Heart right ventricle (tissue), 16 donors: ENCODE data around the gene C19orf33. TPM values are rescaled to one million over a fixed set of nuclear protein-coding genes. Genes with fewer than 3 reads are reported as not detected.

Experiments used
- ATAC-seq, 8 donors: fragments of 200-7000 bp; cut with Tn5 transposase; one replicate each; pipeline ENCODE4 v1.9.1; 2020; ENCODE audit warnings: mild to moderate bottlenecking in 8 of 8, moderate library complexity in 8 of 8, moderate number of reproducible peaks in 1 of 8
- DNase-seq, 2 donors: peaks; one replicate each; pipeline ENCODE4 v3.0.0-alpha.2; 2020
- H3K27ac ChIP-seq, 10 donors: fragments of 200-600 bp; sonication (generic) in 2 of 10; one replicate each; pipeline versions ENCODE4 v1.5.0 to v1.8.0; 2020 to 2022; ENCODE audit warnings: mild to moderate bottlenecking in 3 of 10
- H3K27me3 ChIP-seq, 7 donors: fragments of 200-600 bp; one replicate each; pipeline ENCODE4 v1.8.0; 2021 to 2022; ENCODE audit warnings: mild to moderate bottlenecking in 2 of 7
- H3K36me3 ChIP-seq, 9 donors: fragments of 200-600 bp; sonication (generic) in 1 of 9; one replicate each; pipeline versions ENCODE4 v1.5.0 to v1.8.0; 2020 to 2022; ENCODE audit warnings: mild to moderate bottlenecking in 2 of 9
- H3K4me1 ChIP-seq, 9 donors: fragments of 200-600 bp; sonication (generic) in 1 of 9; one replicate each; pipeline versions ENCODE4 v1.5.0 to v1.8.0; 2020 to 2022; ENCODE audit warnings: mild to moderate bottlenecking in 4 of 9
- H3K4me3 ChIP-seq, 10 donors: fragments of 200-600 bp; sonication (generic) in 2 of 10; one replicate each; pipeline versions ENCODE4 v1.5.0 to v1.8.0; 2020 to 2022; ENCODE audit warnings: mild to moderate bottlenecking in 7 of 10, moderate library complexity in 2 of 10
- H3K9me3 ChIP-seq, 11 donors: fragments of 200-600 bp in 10 of 11; sonication (generic) in 2 of 11; one replicate each; pipeline versions ENCODE4 v1.5.0 to v1.8.0; 2013 to 2022; ENCODE audit warnings: mild to moderate bottlenecking in 2 of 11, control low read depth in 1 of 11, moderate library complexity in 1 of 11
- WGBS, 2 donors: extraction: QIAGEN DNeasy Blood & Tissue Kit; methylation state at CpG; one replicate each; pipeline ENCODE4 v1.1.7; 2013; ENCODE audit warnings: inconsistent platforms in 1 of 2; 5-methylcytosine and 5-hydroxymethylcytosine counted together
- intact Hi-C, 10 donors: fragments of 100-400 bp; cut with DNase I; formaldehyde crosslinking; loops; one replicate each; pipeline versions ENCODE4 v1.11.1 to v1.14.2; 2022
- polyA plus RNA-seq, 2 donors: library from polyadenylated mRNA; stranded (reverse); fragments of 200-250 nt; gene quantifications; one replicate each; pipeline ENCODE4 v1.2.3, GENCODE V29; 2013
- total RNA-seq, 10 donors: library from RNA; stranded (reverse); fragmentation: NEBNext Ultra II Directional in 3 of 10; extraction: Animal tissue kit (Norgen Biotek cat#: 25700) in 3 of 10; gene quantifications; one replicate each; pipeline versions ENCODE4 v1.2.1 to v1.2.4, GENCODE V29; 2021 to 2023
- TF ChIP-seq, protein P1 (sequence below), 9 donors: fragments of 200-600 bp; sonication (generic) in 2 of 9; IDR thresholded peaks; one replicate each; pipeline versions ENCODE4 v1.5.0 to v1.8.0; 2021 to 2022; ENCODE audit warnings: antibody characterized with exemption in 9 of 9, mild to moderate bottlenecking in 5 of 9, moderate library complexity in 1 of 9
- donor health status: Arrhythmogenic right ventricular cardiomyopathy.
- donor health status: ischemic (EF 13 %, LVEDD 7.1; RV severe dilation, severe dysfunction).
- donor health status: healthy with polysubstance abuse.
- donor health status: DM: no; HTN: yes; CAD: no.
- donor health status: DM: no; HTN: no; CAD: no.
- donor health status: ischemic (EF 25% LVEDD 6.9; RV normal size, moderate dysfunction).
- donor health status: ischemic (EF 25% LVEDD 5.7; RV mildly dilated, moderate dysfunction).
- donor health status: healthy.
- donor health status: DM: yes; HTN: yes; CAD: no.
- donor health status: Ischemic cardiomyopathy.
- donor health status: ischemic (EF 35%, LVEDD 5.7; RV mildly dilated, moderate dysfunction).
- donor health status: nonischemic (EF 11% LVEDD 7.7; RV severe dilation, severe dysfunction).
- donor health status: DM: yes; HTN: yes; CAD: no.
- donor health status: PGD.
- donor health status: ischemic (EF 29% LVEDD 5.4; RV normal size, mild dysfunction).
- donor health status: nonischemic (EF 23%, LVEDD 6.1; RV moderate dilation, normal function).

The C19orf33 gene
- total and polyA plus RNA-seq, 12 donors, result 2.2 to 133 (median 4.2) TPM; not detected in 2

DNA sequence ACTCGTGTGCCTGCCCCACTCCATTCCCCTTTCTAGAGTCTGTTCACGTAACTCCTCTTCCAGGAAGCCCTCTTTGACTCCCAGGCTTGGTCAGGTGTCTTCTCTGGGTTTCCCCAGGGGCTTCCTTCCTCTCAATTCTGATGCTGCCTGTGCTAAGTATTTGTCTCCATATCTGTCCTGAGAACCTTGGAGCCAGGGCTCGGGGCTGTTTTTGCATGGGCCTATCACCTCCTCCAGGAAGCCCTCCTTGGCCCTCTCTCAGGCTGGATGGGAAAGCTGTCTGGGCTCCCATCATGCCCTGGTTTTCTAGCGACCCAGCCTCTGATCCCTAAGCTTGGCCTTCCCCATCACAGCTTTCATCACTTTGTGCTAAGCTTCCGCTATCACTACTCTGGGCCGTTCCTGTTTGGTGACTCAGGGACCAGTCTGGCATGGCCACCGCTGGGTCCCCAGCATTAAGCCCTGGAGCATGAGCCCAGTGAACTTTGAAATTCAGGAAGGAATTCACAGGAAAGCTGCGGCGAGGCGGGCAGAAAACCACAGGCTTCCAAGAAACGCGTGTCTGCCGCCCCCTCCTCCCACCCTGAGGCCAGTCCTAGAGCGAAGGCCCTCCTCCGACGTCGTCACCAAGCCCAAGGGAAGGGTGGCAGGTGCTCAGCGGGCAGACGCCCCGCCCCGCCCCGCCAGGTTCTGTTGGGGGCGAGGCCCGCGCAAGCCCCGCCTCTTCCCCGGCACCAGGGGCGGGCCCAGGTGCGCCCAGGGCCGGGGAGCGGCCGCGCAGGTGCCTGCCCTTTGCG lies 40.2 kb upstream of the C19orf33 start:
- TF ChIP-seq, protein P1, sequence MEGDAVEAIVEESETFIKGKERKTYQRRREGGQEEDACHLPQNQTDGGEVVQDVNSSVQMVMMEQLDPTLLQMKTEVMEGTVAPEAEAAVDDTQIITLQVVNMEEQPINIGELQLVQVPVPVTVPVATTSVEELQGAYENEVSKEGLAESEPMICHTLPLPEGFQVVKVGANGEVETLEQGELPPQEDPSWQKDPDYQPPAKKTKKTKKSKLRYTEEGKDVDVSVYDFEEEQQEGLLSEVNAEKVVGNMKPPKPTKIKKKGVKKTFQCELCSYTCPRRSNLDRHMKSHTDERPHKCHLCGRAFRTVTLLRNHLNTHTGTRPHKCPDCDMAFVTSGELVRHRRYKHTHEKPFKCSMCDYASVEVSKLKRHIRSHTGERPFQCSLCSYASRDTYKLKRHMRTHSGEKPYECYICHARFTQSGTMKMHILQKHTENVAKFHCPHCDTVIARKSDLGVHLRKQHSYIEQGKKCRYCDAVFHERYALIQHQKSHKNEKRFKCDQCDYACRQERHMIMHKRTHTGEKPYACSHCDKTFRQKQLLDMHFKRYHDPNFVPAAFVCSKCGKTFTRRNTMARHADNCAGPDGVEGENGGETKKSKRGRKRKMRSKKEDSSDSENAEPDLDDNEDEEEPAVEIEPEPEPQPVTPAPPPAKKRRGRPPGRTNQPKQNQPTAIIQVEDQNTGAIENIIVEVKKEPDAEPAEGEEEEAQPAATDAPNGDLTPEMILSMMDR (IDR thresholded peaks at IDR 0.05), result no peak
- Histone ChIP-seq H3K4me3 (peak overlapping the region; percentile 53 to 71 (median 64)), H3K36me3 (no peaks in the 10 kb centered on the region), H3K9me3 (no peaks in the 10 kb centered on the region), H3K4me1 (peaks cover 5 to 22% (median 12%) of the 10 kb centered on the region in 9 donors), H3K27ac (peak overlapping the region in 8 of 10 donors; percentile 29 to 92 (median 54)), H3K27me3 (peaks cover 0 to 3% (median 0%) of the 10 kb centered on the region in 7 donors)
- intact Hi-C loops, result loop anchor here in 1 of 10 donors (10.0 kb wide), 1 partner anchor 61 kb away; no protein-coding TSS in a partner anchor
- DNase-seq, result no peak
- ATAC-seq, result peak; percentile 48 to 85 (median 66)
- 9 to 10% methylated on average over 34 of the region's 34 CpGs for WGBS, 2 donors

- intact Hi-C loops, result loop anchor here in 1 of 10 donors (10.0 kb wide), 1 partner anchor 60 kb away; no protein-coding TSS in a partner anchor
- ATAC-seq, result peak; percentile 9 to 61 (median 38)
- TF ChIP-seq, protein P1 (IDR thresholded peaks at IDR 0.05), result no peak
- peak in 1 of 2 donors; percentile 33 for DNase-seq
- WGBS, 2 donors, result 13 to 14% methylated on average over 68 to 78 of the region's 78 CpGs
- Histone ChIP-seq H3K9me3 (no peaks in the 10 kb centered on the region), H3K4me1 (peaks cover 5 to 22% (median 12%) of the 10 kb centered on the region in 9 donors), H3K27ac (peak within 1 kb of the TSS in 8 of 10 donors; percentile 29 to 92 (median 54)), H3K36me3 (no peaks in the 10 kb centered on the region), H3K27me3 (peaks cover 0 to 3% (median 0%) of the 10 kb centered on the region in 7 donors), H3K4me3 (peak within 1 kb of the TSS; percentile 53 to 71 (median 64))
Measured at GRCh38 chr19:38264486-38265212, 39.4 kb upstream of the C19orf33 start, which contains the start of gene SPINT2. SPINT2 (plus strand) TSS chr19:38264573; CDS start chr19:38264893, 320 bp downstream.

- ATAC-seq, result peak in 1 of 8 donors; percentile 28
- Histone ChIP-seq H3K27ac (peak overlapping the region in 3 of 10 donors; percentile 59 to 92 (median 68)), H3K4me1 (peaks cover 5 to 22% (median 12%) of the 10 kb centered on the region in 9 donors), H3K36me3 (no peaks in the 10 kb centered on the region), H3K4me3 (peak overlapping the region in 6 of 10 donors; percentile 61 to 71 (median 65)), H3K9me3 (no peaks in the 10 kb centered on the region), H3K27me3 (peaks cover 0 to 3% (median 0%) of the 10 kb centered on the region in 7 donors)
- intact Hi-C loops, result loop anchor here in 1 of 10 donors (10.0 kb wide), 1 partner anchor 59 kb away; no protein-coding TSS in a partner anchor
- TF ChIP-seq, protein P1 (IDR thresholded peaks at IDR 0.05), result no peak
- DNase-seq, result no peak
- 81 to 83% methylated on average over 14 of the region's 14 CpGs for WGBS, 2 donors
Measured at GRCh38 chr19:38265213-38265861, 38.7 kb upstream of the C19orf33 start.
